Activated CD4-positive, alpha-beta T cell treated with anti-CD3 and anti-CD28 coated beads, Interleukin-2, amount 10 ng/mL, durations not matched to agents 24 days and 14 days (primary cell): ENCODE measurements around the gene BMPER. TPM values are rescaled to one million over a fixed set of nuclear protein-coding genes. Genes with fewer than 3 reads are reported as not detected.

Experiments
- DNase-seq: peaks from one replicate; pipeline ENCODE4 v3.0.0; 2022
- H3K27ac Mint-ChIP-seq: one replicate; pipeline ENCODE4 v1.8.0; 2022; ENCODE audit warnings: mild to moderate bottlenecking, mixed read lengths
- H3K27me3 Mint-ChIP-seq: one replicate; pipeline ENCODE4 v1.8.0; 2022; ENCODE audit warnings: mixed read lengths
- H3K36me3 Mint-ChIP-seq: one replicate; pipeline ENCODE4 v1.8.0; 2022; ENCODE audit warnings: low read depth, mild to moderate bottlenecking, mixed read lengths
- H3K4me1 Mint-ChIP-seq: one replicate; pipeline ENCODE4 v1.8.0; 2021; ENCODE audit warnings: mixed read lengths
- H3K4me3 Mint-ChIP-seq: one replicate; pipeline ENCODE4 v1.8.0; 2022; ENCODE audit warnings: mild to moderate bottlenecking, moderate library complexity, mixed read lengths
- H3K9me3 Mint-ChIP-seq: one replicate; pipeline ENCODE4 v1.8.0; 2021; ENCODE audit warnings: mixed read lengths
- intact Hi-C: fragments of 100-400 bp; cut with micrococcal nuclease; formaldehyde crosslinking; loops from one replicate; pipeline ENCODE4 v1.15.1; 2023
- total RNA-seq: library from RNA; stranded (reverse); gene quantifications from 2 replicates; pipeline ENCODE4 v1.2.3, GENCODE V29; 2022

The BMPER gene
- total RNA-seq, 1 donor from 2014 or later: not detected

GRCh38 chr7:34177476-34177875 lies 272.1 kb downstream of the BMPER start:
- DNase-seq: no peak
- Mint-ChIP-seq H3K36me3 (no peaks in the 10 kb centered on the region), H3K27me3 (no peaks in the 10 kb centered on the region), H3K4me3 (no peak overlapping the region), H3K9me3 (peaks cover 4% of the 10 kb centered on the region), H3K4me1 (no peaks in the 10 kb centered on the region), H3K27ac (no peak overlapping the region)
- intact Hi-C loops: no loop called here

GRCh38 chr7:34181271-34181958 lies 276.1 kb downstream of the BMPER start:
- Mint-ChIP-seq H3K27me3 (no peaks in the 10 kb centered on the region), H3K4me1 (no peaks in the 10 kb centered on the region), H3K4me3 (no peak overlapping the region), H3K27ac (no peak overlapping the region), H3K9me3 (peaks cover 4% of the 10 kb centered on the region), H3K36me3 (no peaks in the 10 kb centered on the region)
- intact Hi-C loops: no loop called here
- DNase-seq: no peak

GRCh38 chr7:34184466-34184865 lies 279.1 kb downstream of the BMPER start:
- intact Hi-C loops: no loop called here
- Mint-ChIP-seq H3K9me3 (peaks cover 4% of the 10 kb centered on the region), H3K27me3 (no peaks in the 10 kb centered on the region), H3K4me3 (no peak overlapping the region), H3K27ac (no peak overlapping the region), H3K36me3 (no peaks in the 10 kb centered on the region), H3K4me1 (no peaks in the 10 kb centered on the region)
- DNase-seq: no peak

GRCh38 chr7:34187798-34188307 lies 282.5 kb downstream of the BMPER start:
- intact Hi-C loops: no loop called here
- H3K9me3 Mint-ChIP-seq: no peaks in the 10 kb centered on the region
- H3K27ac Mint-ChIP-seq: no peak overlapping the region
- no peaks in the 10 kb centered on the region for H3K27me3 Mint-ChIP-seq
- H3K36me3 Mint-ChIP-seq: no peaks in the 10 kb centered on the region
- DNase-seq: no peak
- no peak overlapping the region for H3K4me3 Mint-ChIP-seq
- H3K4me1 Mint-ChIP-seq: no peaks in the 10 kb centered on the region

GRCh38 chr7:34189031-34189430 lies 283.7 kb downstream of the BMPER start:
- no peak overlapping the region for H3K4me3 Mint-ChIP-seq
- no peaks in the 10 kb centered on the region for H3K36me3 Mint-ChIP-seq
- H3K9me3 Mint-ChIP-seq: no peaks in the 10 kb centered on the region
- H3K4me1 Mint-ChIP-seq: no peaks in the 10 kb centered on the region
- no peaks in the 10 kb centered on the region for H3K27me3 Mint-ChIP-seq
- intact Hi-C loops: no loop called here
- H3K27ac Mint-ChIP-seq: no peak overlapping the region
- no peak for DNase-seq

- no peak for DNase-seq
- no peaks in the 10 kb centered on the region for H3K36me3 Mint-ChIP-seq
- no peaks in the 10 kb centered on the region for H3K27me3 Mint-ChIP-seq
- no peaks in the 10 kb centered on the region for H3K9me3 Mint-ChIP-seq
- H3K4me1 Mint-ChIP-seq: no peaks in the 10 kb centered on the region
- intact Hi-C loops: no loop called here
- no peak overlapping the region for H3K27ac Mint-ChIP-seq
- H3K4me3 Mint-ChIP-seq: no peak overlapping the region
These were observed 285.0 kb downstream of the BMPER start for GRCh38 chr7:34190299-34190698.

- Mint-ChIP-seq H3K4me1 (no peaks in the 10 kb centered on the region), H3K4me3 (no peak overlapping the region), H3K27ac (no peak overlapping the region), H3K36me3 (no peaks in the 10 kb centered on the region), H3K9me3 (no peaks in the 10 kb centered on the region), H3K27me3 (no peaks in the 10 kb centered on the region)
- intact Hi-C loops: no loop called here
- DNase-seq: no peak
These were observed 285.8 kb downstream of the BMPER start for GRCh38 chr7:34191162-34191561.

GRCh38 chr7:34191771-34192479 lies 286.6 kb downstream of the BMPER start:
- DNase-seq: no peak
- intact Hi-C loops: no loop called here

GRCh38 chr7:34192906-34193305 lies 287.6 kb downstream of the BMPER start:
- intact Hi-C loops: no loop called here
- DNase-seq: no peak
- Mint-ChIP-seq H3K4me3 (no peak overlapping the region), H3K36me3 (no peaks in the 10 kb centered on the region), H3K27ac (no peak overlapping the region), H3K27me3 (no peaks in the 10 kb centered on the region), H3K9me3 (no peaks in the 10 kb centered on the region), H3K4me1 (no peaks in the 10 kb centered on the region)

More at GRCh38 chr7:34191771-34192479, 286.6 kb downstream of the BMPER start:
- H3K27me3 Mint-ChIP-seq: no peaks in the 10 kb centered on the region
- H3K36me3 Mint-ChIP-seq: no peaks in the 10 kb centered on the region
- H3K4me3 Mint-ChIP-seq: no peak overlapping the region
- no peak overlapping the region for H3K27ac Mint-ChIP-seq
- no peaks in the 10 kb centered on the region for H3K4me1 Mint-ChIP-seq
- no peaks in the 10 kb centered on the region for H3K9me3 Mint-ChIP-seq

- Mint-ChIP-seq H3K9me3 (no peaks in the 10 kb centered on the region), H3K27ac (no peak overlapping the region), H3K4me1 (no peaks in the 10 kb centered on the region), H3K27me3 (no peaks in the 10 kb centered on the region), H3K36me3 (no peaks in the 10 kb centered on the region), H3K4me3 (no peak overlapping the region)
- DNase-seq: no peak
- intact Hi-C loops: no loop called here
These were observed 292.9 kb downstream of the BMPER start for GRCh38 chr7:34198231-34198641.
